HG02884 (cell line): ENCODE data around the gene PHF23.

Experiments
- ATAC-seq: cut with Tn5 transposase; IDR thresholded peaks from one replicate; pipeline ENCODE4 v1.9.1; 2021; ENCODE audit warnings: mild to moderate bottlenecking, moderate library complexity; ENCODE audit not compliant: unreplicated experiment

The PHF23 gene

DNA sequence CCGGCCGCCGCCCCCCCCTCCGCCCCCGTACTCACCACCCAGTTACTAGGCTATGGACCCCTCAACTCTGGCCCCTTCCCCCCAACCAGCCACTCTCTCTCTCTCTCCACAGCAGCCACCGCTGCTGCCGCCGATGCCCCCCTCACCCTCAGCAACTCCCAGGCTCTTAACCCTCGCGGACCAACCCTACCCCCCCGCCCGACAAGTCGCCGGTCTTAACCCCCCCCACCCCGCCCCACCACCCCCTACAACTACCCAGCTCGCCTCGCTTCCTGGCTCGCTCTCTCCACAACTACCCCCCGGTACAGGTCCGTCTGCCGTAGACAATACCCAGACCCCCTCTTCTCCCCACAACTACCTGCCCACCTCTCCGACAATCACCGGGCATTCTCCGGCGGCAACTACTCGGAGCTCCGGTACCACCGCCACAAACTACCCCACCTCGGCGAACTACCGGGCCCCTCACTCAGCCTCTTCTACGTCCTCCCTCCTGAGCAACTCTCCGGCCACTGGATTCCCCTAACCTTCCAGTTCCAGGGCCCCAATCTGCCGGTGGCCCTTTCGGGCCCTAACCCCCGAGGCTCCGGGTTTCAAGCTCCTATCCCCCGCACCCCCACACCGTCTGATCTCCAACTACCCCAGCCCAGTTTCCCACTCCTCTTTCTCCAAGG lies 702 bp downstream of the PHF23 start:
- no peak for ATAC-seq

DNA sequence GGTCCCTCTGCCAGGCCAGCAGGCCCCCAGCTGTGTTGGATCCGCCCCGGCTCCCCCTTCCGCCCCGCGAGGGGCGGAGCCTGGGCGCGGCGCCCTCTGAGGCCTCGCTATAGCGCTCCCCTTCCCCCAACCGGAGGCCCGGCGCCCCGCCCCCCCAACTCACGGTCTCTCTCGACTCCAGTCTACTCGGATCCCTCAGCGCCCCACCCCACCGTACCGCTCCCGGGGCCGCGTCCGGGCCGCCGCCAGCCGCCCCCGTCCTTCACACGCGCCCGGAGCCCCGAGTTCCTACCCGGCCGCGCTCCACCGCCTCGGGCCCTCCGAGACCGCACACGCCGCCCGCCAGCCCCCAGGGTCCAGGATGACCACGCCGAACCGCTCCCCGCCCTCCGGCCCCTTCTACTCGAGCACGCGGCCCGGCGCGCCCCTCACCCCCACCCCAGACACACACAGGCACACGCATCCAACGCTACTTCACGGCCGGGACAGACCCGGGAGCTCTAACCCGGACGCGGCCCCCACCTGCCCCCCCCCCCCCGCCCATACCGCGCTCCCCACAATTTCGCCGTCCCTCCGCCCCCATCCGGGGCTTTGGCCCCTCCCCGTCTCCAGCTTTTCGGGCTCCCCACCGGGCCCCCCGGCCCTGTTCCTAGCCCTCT lies 1.4 kb downstream of the PHF23 start:
- ATAC-seq = no peak

GRCh38 chr17:7237266-7237760 lies 1.9 kb downstream of the PHF23 start:
- ATAC-seq = no peak

- no peak for ATAC-seq
Measured at GRCh38 chr17:7236808-7237207, 2.4 kb downstream of the PHF23 start.

- no peak for ATAC-seq
Measured at GRCh38 chr17:7235693-7236665, 3.3 kb downstream of the PHF23 start.

DNA sequence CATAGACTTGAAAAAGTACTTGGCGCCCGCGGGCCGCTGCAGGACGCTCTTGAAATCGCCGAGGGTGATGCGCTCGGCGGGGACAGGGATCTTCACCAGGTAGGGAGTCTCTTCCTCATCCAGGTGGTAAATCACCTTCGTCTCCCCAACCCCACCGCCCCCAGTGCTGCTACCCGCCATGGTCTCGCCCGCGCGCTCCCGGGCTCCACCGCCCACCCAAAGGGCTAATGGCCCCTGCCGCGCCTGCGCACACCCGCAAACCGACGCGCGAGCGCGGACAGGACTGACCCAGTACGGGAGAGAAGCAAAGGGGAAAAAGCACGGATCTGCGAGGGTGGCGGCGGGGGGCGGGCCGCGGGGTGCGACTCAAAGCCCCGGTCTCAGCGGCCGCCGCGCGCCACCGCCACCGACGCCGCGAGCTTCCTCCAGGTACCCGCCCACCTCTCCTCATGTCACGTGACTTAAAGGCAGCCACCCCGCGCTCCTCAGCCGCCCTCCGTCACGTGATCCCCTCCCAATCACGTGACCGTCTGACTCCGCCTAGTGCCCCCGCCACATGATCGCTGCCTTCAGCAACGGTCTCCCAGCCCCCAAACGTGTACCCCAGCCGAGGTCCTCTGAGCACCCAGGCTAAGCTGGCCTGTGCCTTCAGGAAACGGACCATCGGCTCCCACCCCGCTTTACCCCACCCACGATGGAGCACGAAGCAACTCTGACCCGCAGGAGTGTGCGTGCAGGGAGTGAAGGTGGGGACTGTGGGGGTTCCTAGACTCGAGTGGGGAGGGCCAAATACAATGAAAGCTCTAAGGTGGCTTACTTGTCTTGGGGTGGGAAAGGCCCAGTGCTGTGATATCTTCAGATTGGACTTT lies 4.9 kb downstream of the PHF23 start, which contains the start of gene DVL2:
Gene DVL2 (minus strand): TSS at position 435 of the 869 bp plus-strand sequence. CDS start 255 bp downstream, at position 180.
- ATAC-seq = peak; percentile 36

DNA sequence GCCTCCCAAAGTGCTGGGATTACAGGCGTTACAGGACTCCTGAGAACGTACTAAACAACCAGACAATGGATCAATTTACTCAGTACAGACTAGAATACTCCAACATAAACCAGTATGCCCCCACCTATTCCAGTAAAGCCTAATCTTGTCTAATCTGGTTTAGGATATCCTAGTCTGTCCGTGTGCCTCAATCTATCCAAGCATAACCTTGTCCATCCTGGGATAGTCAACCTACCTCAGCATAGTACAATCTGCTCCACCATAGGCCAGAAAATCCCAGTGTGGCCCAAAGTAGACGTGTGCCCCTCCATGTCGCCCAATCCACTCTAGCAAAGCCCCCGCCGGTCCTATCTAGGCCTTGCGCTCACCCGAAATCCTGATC lies 5.6 kb downstream of the PHF23 start:
- no peak for ATAC-seq

GRCh38 chr17:7232114-7232513 lies 7.1 kb downstream of the PHF23 start:
- ATAC-seq = no peak

DNA sequence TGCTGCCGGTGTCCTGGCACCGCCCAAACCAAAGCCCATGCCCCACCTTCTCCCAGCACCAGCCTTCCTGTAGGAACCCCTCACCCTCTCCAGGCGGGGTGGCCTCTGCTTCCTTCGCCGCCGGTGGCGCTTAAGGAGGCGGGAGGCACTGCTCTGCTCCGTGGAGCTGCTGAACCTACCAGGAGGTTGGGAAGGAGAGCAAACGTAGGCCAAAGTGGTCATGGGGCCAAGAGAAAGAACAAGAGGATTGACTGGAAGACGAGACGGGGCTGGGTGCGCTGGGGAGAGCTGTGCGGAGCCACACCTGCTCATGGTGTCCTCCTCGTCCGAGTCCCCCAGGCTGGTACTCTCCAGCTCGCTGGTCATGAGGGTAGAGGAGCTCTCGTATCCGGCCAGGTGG lies 9.8 kb downstream of the PHF23 start:
- ATAC-seq = no peak

DNA sequence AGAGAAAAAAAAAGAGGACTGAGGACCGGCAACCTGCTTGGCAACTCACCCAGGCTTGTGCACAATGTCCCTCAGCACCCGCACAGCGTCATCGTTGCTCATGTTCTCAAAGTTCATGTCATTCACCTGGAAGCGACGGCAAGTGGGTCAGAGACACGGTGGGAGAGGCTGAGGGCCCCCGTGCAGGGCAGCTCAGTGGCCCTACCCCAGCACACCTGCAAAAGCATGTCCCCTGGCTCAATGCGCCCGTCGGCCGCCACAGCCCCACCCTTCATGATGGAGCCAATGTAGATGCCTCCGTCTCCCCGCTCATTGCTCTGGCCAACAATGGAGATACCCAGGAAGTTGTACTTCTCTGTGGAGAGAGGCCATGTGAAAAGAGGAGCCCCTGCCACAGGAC lies 10.3 kb downstream of the PHF23 start:
- no peak for ATAC-seq

- no peak for ATAC-seq
Measured at GRCh38 chr17:7226721-7227710, 12.2 kb downstream of the PHF23 start.

- no peak for ATAC-seq
Measured at GRCh38 chr17:7225711-7226331, 13.4 kb downstream of the PHF23 start.

GRCh38 chr17:7224661-7225111 lies 14.6 kb downstream of the PHF23 start:
- no peak for ATAC-seq

- no peak for ATAC-seq
Measured at GRCh38 chr17:7224110-7224509, 15.1 kb downstream of the PHF23 start.

GRCh38 chr17:7223375-7223774 lies 15.9 kb downstream of the PHF23 start:
- no peak for ATAC-seq

- ATAC-seq = no peak
Measured at GRCh38 chr17:7222972-7223292, 16.3 kb downstream of the PHF23 start.

DNA sequence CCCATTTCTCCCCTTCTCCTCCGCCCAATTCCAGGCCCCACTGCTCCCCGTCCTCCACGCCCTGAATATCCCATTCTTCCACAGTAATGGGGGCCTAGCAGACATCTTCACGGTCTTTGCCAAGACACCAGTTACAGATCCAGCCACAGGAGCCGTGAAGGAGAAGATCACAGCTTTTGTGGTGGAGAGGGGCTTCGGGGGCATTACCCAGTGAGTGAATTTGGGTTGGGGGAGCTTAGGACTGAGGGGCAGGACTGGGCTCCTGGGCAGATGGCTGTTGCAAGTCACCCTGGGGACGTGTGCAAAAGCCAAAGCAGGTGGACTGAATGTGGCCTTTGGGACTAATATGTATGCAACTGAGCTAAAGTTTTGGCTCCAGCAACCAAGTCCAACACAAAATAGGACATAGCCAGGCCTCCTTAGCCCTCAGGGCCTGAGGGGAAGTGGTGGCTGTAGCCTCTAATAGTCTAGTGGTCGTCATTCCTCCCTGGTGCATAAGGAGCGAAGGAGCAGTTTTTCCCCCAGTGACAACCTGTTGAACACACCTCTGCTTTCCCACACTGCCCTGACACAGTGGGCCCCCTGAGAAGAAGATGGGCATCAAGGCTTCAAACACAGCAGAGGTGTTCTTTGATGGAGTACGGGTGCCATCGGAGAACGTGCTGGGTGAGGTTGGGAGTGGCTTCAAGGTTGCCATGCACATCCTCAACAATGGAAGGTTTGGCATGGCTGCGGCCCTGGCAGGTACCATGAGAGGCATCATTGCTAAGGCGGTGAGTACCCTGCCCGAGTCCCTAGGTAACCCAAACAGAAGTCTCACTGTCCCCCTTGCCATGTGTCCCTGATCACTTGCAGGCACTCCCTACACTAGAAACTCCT lies 16.9 kb downstream of the PHF23 start:
- no peak for ATAC-seq
